Epithelial cell of prostate (primary cell): ENCODE measurements around the gene ASB4.
"Not testable (repeated sequence)": the region's sequence is repeated elsewhere in the genome, so short reads cannot be mapped to it uniquely, and the experiment has no call there.

Source experiments
- DNase-seq: peaks from one replicate; pipeline ENCODE4 v3.0.0-alpha.2; 2011; ENCODE audit warnings: low read depth, low spot score
- H3K27ac ChIP-seq: fragments of 450-650 bp; 2 replicates; pipeline ENCODE4 v1.5.1; 2017; ENCODE audit warnings: mild to moderate bottlenecking

The ASB4 gene, protein sequence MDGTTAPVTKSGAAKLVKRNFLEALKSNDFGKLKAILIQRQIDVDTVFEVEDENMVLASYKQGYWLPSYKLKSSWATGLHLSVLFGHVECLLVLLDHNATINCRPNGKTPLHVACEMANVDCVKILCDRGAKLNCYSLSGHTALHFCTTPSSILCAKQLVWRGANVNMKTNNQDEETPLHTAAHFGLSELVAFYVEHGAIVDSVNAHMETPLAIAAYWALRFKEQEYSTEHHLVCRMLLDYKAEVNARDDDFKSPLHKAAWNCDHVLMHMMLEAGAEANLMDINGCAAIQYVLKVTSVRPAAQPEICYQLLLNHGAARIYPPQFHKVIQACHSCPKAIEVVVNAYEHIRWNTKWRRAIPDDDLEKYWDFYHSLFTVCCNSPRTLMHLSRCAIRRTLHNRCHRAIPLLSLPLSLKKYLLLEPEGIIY

DNA sequence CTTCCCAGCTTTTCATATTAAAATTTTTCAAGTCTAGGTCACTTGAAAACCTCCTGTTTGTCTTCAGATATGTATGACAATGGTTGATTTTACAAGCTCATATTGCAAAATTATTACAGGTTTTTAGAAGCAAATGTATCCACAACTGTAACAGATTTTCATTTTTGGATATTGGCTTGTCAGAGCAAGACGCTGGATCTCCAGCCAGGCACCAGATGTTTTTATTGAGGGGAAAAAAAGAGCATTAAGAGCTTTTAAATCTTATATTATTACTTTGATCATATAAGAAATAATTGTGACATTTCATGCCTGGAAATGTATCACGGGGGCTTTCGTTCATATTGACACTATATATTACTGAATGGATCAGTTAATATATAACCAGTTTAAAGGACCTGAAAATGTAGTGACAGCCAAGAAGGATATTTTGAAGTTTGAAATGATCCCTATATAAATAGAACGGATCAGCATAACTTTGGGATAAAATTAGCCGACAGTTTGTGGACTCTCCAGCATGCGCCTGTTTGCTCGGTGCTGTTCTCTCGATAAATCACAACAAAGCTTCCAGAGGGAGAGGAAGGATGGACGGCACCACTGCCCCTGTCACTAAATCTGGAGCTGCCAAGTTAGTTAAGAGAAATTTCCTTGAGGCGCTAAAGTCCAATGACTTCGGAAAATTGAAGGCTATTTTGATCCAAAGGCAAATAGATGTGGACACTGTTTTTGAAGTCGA is at the start of gene ASB4:
TSS of gene ASB4 (plus strand) at position 553 of the 733 bp plus-strand sequence. CDS start at position 582, 29 bp downstream.
- no peak within 1 kb of the TSS for H3K27ac ChIP-seq
- no peak for DNase-seq

DNA sequence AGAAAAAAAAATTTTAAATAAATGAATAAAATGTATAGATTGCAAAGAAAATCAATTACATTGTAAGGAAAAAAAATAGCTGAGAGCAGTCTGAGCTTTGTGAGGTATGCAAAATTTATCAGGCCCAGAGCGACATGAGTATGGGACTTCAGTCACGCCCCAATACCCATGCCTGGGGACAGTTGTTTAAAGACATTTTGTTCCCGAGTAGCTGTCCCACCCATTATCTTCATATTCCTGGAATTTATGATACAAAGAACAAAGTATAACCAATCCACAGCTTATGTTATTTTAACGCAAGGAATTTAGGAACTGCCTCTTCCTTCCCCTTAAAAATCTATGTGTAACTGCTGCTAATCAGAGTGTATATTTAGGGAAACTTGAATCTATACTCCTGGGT is 49.3 kb upstream of the ASB4 start:
- DNase-seq, result no peak
- no peak overlapping the region for H3K27ac ChIP-seq

DNA sequence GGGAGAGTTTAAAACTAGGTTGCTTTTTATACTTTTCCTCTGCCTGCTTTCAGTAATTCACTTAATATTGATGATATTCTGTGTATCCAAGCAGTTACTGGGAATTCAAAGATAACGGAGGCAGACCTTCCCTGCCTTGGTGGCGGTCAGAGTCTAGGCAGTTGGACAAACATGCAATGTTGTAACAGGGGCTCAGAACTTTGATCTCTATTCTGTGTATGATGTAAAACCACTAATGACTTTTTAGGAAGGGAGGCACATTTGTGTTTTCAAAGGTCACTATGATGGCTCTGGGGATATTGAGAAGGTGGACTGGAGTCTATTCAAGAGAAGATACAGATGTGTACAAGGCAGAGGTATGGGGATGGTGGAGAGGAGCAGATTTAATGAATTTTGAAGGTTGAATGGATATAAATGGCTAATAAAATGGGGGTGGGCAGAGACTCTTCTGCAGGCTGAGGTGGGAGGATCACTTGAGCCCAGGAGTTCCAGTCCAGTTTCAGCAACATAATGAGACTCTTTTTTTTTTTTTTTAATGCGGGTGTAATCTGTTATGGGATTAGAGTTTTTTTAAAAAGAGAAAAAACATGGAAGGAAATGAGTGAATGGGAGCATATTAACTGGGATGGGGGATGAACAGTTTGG is 45.2 kb upstream of the ASB4 start:
- H3K27ac ChIP-seq, result no peak overlapping the region
- DNase-seq, result no peak

GRCh38 chr7:95441042-95441823 is 44.5 kb upstream of the ASB4 start:
- peak; percentile 29 for DNase-seq
- H3K27ac ChIP-seq, result no peak overlapping the region

- DNase-seq, result no peak
- H3K27ac ChIP-seq, result no peak overlapping the region
Observed at GRCh38 chr7:95444796-95445195, 40.9 kb upstream of the ASB4 start.

DNA sequence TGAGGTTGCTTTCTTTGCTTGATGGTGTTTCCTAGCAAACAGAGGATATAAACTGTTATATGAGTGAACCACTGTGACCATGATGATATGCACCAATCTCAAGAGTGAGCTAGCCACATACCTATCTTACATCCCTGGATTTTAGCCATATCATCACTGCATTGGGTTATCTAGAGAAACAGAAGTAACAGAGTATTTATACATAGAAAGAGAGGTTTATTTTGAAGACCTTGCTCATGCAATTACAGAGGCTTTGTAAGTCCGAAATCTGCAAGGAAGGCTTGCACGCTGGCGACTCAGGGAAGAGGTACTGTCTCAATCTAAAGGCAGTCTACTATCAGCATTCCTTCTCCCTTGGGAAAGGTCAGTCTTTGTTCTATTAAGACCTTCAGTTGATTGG is 39.1 kb upstream of the ASB4 start:
- DNase-seq, result no peak

GRCh38 chr7:95454438-95455045 is 31.2 kb upstream of the ASB4 start:
- DNase-seq, result no peak
- H3K27ac ChIP-seq, result no peak overlapping the region

More for the DNA sequence above, 39.1 kb upstream of the ASB4 start:
- no peak overlapping the region for H3K27ac ChIP-seq

GRCh38 chr7:95457947-95458346 is 27.8 kb upstream of the ASB4 start:
- DNase-seq, result no peak
- no peak overlapping the region for H3K27ac ChIP-seq

GRCh38 chr7:95460653-95461052 is 25.1 kb upstream of the ASB4 start:
- H3K27ac ChIP-seq, DNase-seq: not testable (repeated sequence)

GRCh38 chr7:95467912-95468607 is 17.7 kb upstream of the ASB4 start:
- H3K27ac ChIP-seq, result no peak overlapping the region
- no peak for DNase-seq

GRCh38 chr7:95469187-95469586 is 16.6 kb upstream of the ASB4 start:
- DNase-seq, result no peak
- no peak overlapping the region for H3K27ac ChIP-seq

DNA sequence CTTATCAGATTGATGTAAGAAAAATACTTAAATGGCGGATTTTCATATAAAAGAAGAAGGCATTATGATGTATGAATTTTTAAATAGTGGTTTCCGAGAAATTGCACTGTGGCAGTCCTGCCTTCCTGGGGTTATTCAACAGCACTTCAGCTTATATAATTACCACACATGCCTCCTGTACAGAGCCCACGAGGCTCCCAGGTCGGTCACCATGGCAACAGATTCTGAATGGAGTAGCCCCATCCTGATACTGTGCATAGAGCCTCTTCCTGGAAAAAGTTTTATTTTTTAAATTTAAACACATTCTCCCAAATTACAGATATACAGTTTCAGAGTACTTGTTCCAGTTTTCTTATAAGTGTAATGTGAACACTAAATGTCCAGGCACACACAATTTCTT is 15.9 kb upstream of the ASB4 start:
- DNase-seq, result no peak
- H3K27ac ChIP-seq, result no peak overlapping the region

GRCh38 chr7:95470452-95470851 is 15.3 kb upstream of the ASB4 start:
- peak overlapping the region; percentile 17 for H3K27ac ChIP-seq
- DNase-seq, result no peak

- peak overlapping the region; percentile 17 for H3K27ac ChIP-seq
- DNase-seq, result no peak
Observed at GRCh38 chr7:95471071-95471470, 14.7 kb upstream of the ASB4 start.

DNA sequence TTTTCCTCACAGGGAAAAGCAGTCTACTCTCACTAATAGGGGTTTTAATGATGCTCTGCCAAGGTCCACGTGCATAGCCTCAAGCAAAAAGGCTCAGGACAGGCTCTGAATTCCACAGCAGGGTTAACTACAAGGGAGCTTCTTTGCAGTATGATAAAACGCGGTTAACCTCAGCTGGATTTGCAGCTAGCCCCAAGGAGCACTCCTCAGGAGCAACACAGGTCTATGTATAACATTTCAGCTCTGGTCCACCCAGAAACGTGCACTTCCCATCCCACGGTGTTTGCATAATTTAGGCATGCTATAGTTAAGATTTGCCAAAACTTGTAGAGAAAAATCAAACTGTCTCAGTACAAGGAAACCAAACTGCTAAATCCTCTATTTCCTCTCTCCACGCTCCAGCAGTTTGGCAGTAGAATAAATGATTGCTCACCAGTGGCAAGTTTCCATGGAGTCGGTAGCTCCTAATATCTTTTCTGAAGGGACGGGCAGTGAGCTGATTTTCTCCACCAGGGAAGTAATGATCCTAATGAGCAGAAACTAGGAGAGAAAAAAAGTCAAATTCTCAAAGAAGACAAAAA is 13.1 kb upstream of the ASB4 start:
- H3K27ac ChIP-seq, result no peak overlapping the region
- DNase-seq, result no peak

DNA sequence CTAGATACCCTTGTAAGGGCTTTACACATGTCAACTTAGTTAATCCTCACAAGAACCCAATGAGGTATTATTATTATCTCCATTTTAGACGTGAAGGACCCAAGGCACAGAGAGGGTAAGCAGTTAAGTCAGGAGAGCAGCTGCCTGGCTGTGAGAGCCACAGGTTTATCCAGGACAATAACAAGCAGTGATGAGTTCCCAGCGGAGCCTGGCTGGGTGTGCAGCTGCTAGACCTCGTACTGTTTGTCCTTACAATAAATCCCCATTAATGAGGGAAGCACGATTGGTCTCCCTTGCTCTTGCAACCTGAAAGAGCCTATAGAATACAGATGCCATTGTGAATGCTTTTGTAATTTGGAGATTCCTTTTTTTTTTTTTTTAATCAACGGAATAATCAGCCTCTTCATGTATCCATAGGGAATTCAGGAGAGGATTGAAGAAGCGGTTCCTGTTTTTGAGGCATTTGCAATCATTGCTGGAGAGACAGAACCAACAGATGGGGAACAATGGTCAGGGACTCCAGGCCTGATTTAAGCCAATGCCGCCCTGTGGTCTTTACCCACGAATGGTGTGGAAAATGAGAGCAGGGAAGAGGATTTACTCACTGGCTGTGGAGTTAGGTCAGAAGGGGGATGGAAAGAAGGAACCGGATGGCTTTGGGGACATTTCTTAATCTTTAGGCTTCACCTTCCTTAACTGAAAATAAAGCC is 12.3 kb upstream of the ASB4 start:
- H3K27ac ChIP-seq, result no peak overlapping the region
- DNase-seq, result no peak

DNA sequence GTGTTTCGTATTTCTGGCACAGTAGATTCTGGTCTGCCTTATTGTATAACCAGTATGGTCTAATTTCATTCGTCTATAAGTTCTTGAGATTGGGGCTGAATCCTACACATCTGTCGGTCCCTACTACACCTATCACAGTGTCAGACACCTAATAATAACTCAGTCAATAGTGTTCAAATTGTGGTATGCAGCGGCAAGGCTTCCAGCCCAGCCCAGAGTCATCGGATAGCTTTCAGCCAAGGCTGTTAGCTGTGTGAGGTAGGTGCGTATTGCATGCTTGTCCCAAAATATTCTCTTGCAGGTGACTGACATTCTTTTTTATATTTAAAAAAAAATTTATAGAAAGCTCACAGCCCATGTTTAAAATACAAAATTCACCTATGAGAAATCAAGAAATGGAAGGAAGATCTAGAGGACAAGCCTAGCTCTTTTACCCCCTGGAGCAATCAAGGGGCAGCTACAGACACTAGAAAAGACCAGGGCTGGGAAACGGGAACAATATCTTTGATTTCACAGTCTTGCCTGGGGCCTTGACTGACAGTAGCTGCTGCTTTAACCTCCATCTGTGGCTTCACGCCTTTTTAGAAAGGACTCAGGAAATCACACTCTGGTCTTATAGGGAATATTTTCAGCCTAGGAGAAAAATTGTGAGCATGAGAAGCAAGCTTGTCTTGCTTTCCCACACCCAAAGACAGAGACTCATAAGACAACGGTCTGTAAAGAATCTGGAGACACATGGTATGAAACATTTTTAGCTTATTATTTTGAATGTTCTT is 9.5 kb upstream of the ASB4 start:
- DNase-seq, result no peak
- no peak overlapping the region for H3K27ac ChIP-seq
